Esophagus squamous epithelium (tissue), 5 donors: ENCODE data around the gene BBS2. TPM values are rescaled to one million over a fixed set of nuclear protein-coding genes. Genes with fewer than 3 reads are reported as not detected.

Source experiments
- DNase-seq: peaks from one replicate; lab custom pipeline; 2025; lab: John Stamatoyannopoulos, UW
- H3K27ac ChIP-seq, 4 donors: fragments of 200-600 bp; sonication (generic); one replicate each; pipeline ENCODE4 v1.5.1; 2016 to 2019; ENCODE audit warnings: mild to moderate bottlenecking in 1 of 4
- H3K27me3 ChIP-seq, 4 donors: fragments of 200-600 bp; sonication (generic); 1 replicate in 3 of 4; 2 replicates in 1 of 4; pipeline versions ENCODE4 v1.5.1 to v1.6.0; 2017 to 2021; ENCODE audit warnings: antibody characterized with exemption in 1 of 4
- H3K36me3 ChIP-seq, 3 donors: fragments of 200-600 bp; sonication (generic); one replicate each; pipeline ENCODE4 v1.5.1; 2016 to 2019
- H3K4me1 ChIP-seq, 3 donors: fragments of 200-600 bp; sonication (generic); one replicate each; pipeline ENCODE4 v1.5.1; 2017 to 2019
- H3K4me3 ChIP-seq, 4 donors: fragments of 200-600 bp; sonication (generic); 1 replicate in 3 of 4; 2 replicates in 1 of 4; pipeline ENCODE4 v1.5.1; 2016 to 2019; ENCODE audit warnings: mild to moderate bottlenecking in 2 of 4, moderate library complexity in 1 of 4
- H3K9me3 ChIP-seq, 3 donors: fragments of 200-600 bp; sonication (generic); one replicate each; pipeline ENCODE4 v1.5.1; 2016 to 2019
- CTCF ChIP-seq, 6 experiments: fragments of 450-650 bp in 4 of 6; fragments of 200-600 bp in 2 of 6; sonication (generic) in 2 of 6; IDR thresholded peaks; one replicate each; pipeline ENCODE4 v1.5.1; 2016 to 2019; ENCODE audit warnings: antibody characterized with exemption in 6 of 6, mild to moderate bottlenecking in 4 of 6, moderate library complexity in 4 of 6
- POLR2A ChIP-seq, 4 donors: fragments of 450-650 bp; IDR thresholded peaks; one replicate each; pipeline ENCODE4 v1.6.1; 2017; ENCODE audit warnings: antibody characterized with exemption in 4 of 4, mild to moderate bottlenecking in 4 of 4, moderate library complexity in 3 of 4
- WGBS, 2 donors: methylation state at CpG; one replicate each; pipeline ENCODE4 v1.1.5; 2018; 5-methylcytosine and 5-hydroxymethylcytosine counted together
- intact Hi-C: fragments of 100-400 bp; cut with DNase I; formaldehyde crosslinking; loops from one replicate; pipeline ENCODE4 v1.15.0; 2022
- total RNA-seq, 4 donors: library from RNA; depleted of rRNA; stranded (reverse); fragments of >200 nt; gene quantifications; one replicate each; pipeline ENCODE4 v1.1.0, GENCODE V29; 2016
- donor health status: DM: yes; HTN: yes; CAD: no.

The BBS2 gene
- total RNA-seq, 4 donors from 2014 or later = 15.2 to 60.8 (median 31.1) TPM

GRCh38 chr16:56481468-56482122 lies 38.2 kb downstream of the BBS2 start:
- Histone ChIP-seq H3K4me3 (no peak overlapping the region), H3K9me3 (no peaks in the 10 kb centered on the region), H3K27me3 (no peaks in the 10 kb centered on the region), H3K27ac (peak overlapping the region in 2 of 4 donors; percentile 31 to 42), H3K4me1 (peaks cover 0 to 24% (median 0%) of the 10 kb centered on the region in 3 donors), H3K36me3 (peaks cover 0 to 100% (median 0%) of the 10 kb centered on the region in 3 donors)
- 77 to 100% methylated on average over 2 of the region's 2 CpGs for WGBS, 2 donors
- intact Hi-C loops = no loop called here
- TF ChIP-seq CTCF (IDR thresholded peaks at IDR 0.05) = no peak
- DNase-seq = no peak

GRCh38 chr16:56480776-56481467 lies 38.9 kb downstream of the BBS2 start:
- H3K4me1 ChIP-seq = peaks cover 0 to 24% (median 0%) of the 10 kb centered on the region in 3 donors
- no peak for TF ChIP-seq POLR2A (IDR thresholded peaks at IDR 0.05)
- no peak overlapping the region for H3K4me3 ChIP-seq
- no peaks in the 10 kb centered on the region for H3K9me3 ChIP-seq
- intact Hi-C loops = no loop called here
- DNase-seq = no peak
- H3K36me3 ChIP-seq = peaks cover 0 to 100% (median 3%) of the 10 kb centered on the region in 3 donors
- no peaks in the 10 kb centered on the region for H3K27me3 ChIP-seq
- 74 to 76% methylated on average over 7 of the region's 7 CpGs for WGBS, 2 donors
- peak overlapping the region in 2 of 4 donors; percentile 31 to 42 for H3K27ac ChIP-seq

GRCh38 chr16:56479469-56479868 lies 40.4 kb downstream of the BBS2 start:
- H3K4me3 ChIP-seq = no peak overlapping the region
- peaks cover 0 to 24% (median 0%) of the 10 kb centered on the region in 3 donors for H3K4me1 ChIP-seq
- no peak overlapping the region for H3K27ac ChIP-seq
- intact Hi-C loops = no loop called here
- no peak for DNase-seq
- WGBS, 2 donors = 90 to 93% methylated on average over 1 to 2 of the region's 2 CpGs
- TF ChIP-seq POLR2A (IDR thresholded peaks at IDR 0.05) (no peak), CTCF (IDR thresholded peaks at IDR 0.05) (no peak)
- peaks cover 5 to 100% (median 14%) of the 10 kb centered on the region in 3 donors for H3K36me3 ChIP-seq
- no peaks in the 10 kb centered on the region for H3K27me3 ChIP-seq
- H3K9me3 ChIP-seq = no peaks in the 10 kb centered on the region

- H3K27me3 ChIP-seq = no peaks in the 10 kb centered on the region
- DNase-seq = no peak
- TF ChIP-seq CTCF (IDR thresholded peaks at IDR 0.05) (no peak), POLR2A (IDR thresholded peaks at IDR 0.05) (no peak)
- no peak overlapping the region for H3K27ac ChIP-seq
- peaks cover 0 to 24% (median 0%) of the 10 kb centered on the region in 3 donors for H3K4me1 ChIP-seq
- peaks cover 5 to 100% (median 17%) of the 10 kb centered on the region in 3 donors for H3K36me3 ChIP-seq
- H3K9me3 ChIP-seq = no peaks in the 10 kb centered on the region
- intact Hi-C loops = no loop called here
- H3K4me3 ChIP-seq = no peak overlapping the region
- WGBS, 2 donors = 76 to 85% methylated on average over 2 of the region's 2 CpGs
These were observed 41.4 kb downstream of the BBS2 start for GRCh38 chr16:56478281-56479049.

- no peak for DNase-seq
- TF ChIP-seq POLR2A (IDR thresholded peaks at IDR 0.05) (no peak), CTCF (IDR thresholded peaks at IDR 0.05) (no peak)
- H3K9me3 ChIP-seq = no peaks in the 10 kb centered on the region
- intact Hi-C loops = no loop called here
- WGBS, 2 donors = 72 to 87% methylated on average over 2 of the region's 2 CpGs
- H3K36me3 ChIP-seq = peaks cover 5 to 100% (median 17%) of the 10 kb centered on the region in 3 donors
- peaks cover 0 to 19% (median 0%) of the 10 kb centered on the region in 3 donors for H3K4me1 ChIP-seq
- H3K27me3 ChIP-seq = no peaks in the 10 kb centered on the region
- no peak overlapping the region for H3K27ac ChIP-seq
- no peak overlapping the region for H3K4me3 ChIP-seq
These were observed 42.5 kb downstream of the BBS2 start for GRCh38 chr16:56477096-56477878.
